Measurements from ENCODE around the gene XYLT1. TPM values are rescaled to one million over a fixed set of nuclear protein-coding genes. Genes with fewer than 3 reads are reported as not detected.
A peak's percentile ranks its signal among the peaks of the same experiment; 100 is the strongest.

XYLT1 gene
- total and polyA plus RNA-seq, 3 experiments from 2014 or later: 1.4 to 9.1 (median 6.8) TPM

DNA sequence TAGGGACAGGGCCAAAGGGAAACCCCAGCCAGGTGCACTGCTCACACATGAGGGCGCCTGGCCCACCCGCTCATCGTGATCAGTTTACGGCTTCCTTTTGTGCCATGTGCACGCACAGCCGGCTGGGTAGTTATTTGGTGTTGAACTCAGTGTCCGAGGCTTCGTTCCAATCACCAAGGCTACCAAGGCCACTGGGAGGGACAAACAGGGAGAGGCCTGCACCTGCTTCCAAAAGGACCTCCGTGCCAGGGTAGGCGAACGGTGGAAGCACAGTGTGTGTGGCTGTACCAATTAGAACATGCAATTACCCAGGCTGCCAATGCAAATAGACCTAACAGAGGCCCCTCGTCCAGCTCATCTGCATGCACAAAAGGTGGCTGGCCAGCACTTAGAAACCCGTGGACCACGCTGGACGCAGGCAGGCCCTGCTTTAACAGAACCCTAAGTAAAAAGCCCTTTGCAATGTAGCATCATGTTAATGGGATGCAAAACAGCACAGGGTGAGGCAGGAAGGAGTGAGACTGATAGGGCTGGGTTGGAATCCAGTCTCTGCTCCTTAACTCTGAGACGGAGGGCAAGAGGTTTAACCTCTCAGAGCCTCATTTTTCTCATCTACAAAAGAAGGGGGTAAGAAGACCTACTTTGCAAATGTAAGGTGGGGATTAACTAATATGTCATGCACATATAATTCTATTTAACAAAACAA is 204.0 kb downstream of the XYLT1 start:
- ChIA-PET POLR2A (interaction anchor here (0.5 kb wide), 1 partner anchor 15 kb away, joined by 3 read pairs; no protein-coding TSS in a partner anchor), CTCF (no interaction called here)
- Mint-ChIP-seq H3K9me3 (no peaks in the 10 kb centered on the region), H3K27ac (no peak overlapping the region), H3K4me3 (no peak overlapping the region), H3K4me1 (peaks cover 22 to 48% (median 34%) of the 10 kb centered on the region in 3 donors), H3K36me3 (no peaks in the 10 kb centered on the region), H3K27me3 (no peaks in the 10 kb centered on the region)
- DNase-seq: no peak
- Histone ChIP-seq H3K9me3 (ENCODE audit: low read length) (no peaks in the 10 kb centered on the region), H3K27me3 (ENCODE audit: insufficient read depth, low read length, poor library complexity, severe bottlenecking) (no peaks in the 10 kb centered on the region), H3K4me3 (ENCODE audit: low read length) (no peak overlapping the region), H3K27ac (ENCODE audit: low read depth, low read length) (no peak overlapping the region), H3K36me3 (ENCODE audit: insufficient read depth, low read length) (no peaks in the 10 kb centered on the region), H3K4me1 (ENCODE audit: insufficient read depth, low read length) (no peaks in the 10 kb centered on the region)

- Histone ChIP-seq H3K4me3 (ENCODE audit: low read length) (no peak overlapping the region), H3K27me3 (ENCODE audit: insufficient read depth, low read length, poor library complexity, severe bottlenecking) (no peaks in the 10 kb centered on the region), H3K36me3 (ENCODE audit: insufficient read depth, low read length) (no peaks in the 10 kb centered on the region), H3K27ac (ENCODE audit: low read depth, low read length) (no peak overlapping the region), H3K4me1 (ENCODE audit: insufficient read depth, low read length) (no peaks in the 10 kb centered on the region), H3K9me3 (ENCODE audit: low read length) (no peaks in the 10 kb centered on the region)
- H3K4me3 Mint-ChIP-seq: peak overlapping the region in 1 of 7 donors; percentile 59
- ChIA-PET POLR2A (no interaction called here), CTCF (interaction anchor here (1.2 kb wide), 1 partner anchor 99 kb away, joined by 3 read pairs; no protein-coding TSS in a partner anchor)
- peaks cover 20 to 41% (median 32%) of the 10 kb centered on the region in 3 donors for H3K4me1 Mint-ChIP-seq
- H3K27me3 Mint-ChIP-seq: no peaks in the 10 kb centered on the region
- no peak overlapping the region for H3K27ac Mint-ChIP-seq
- H3K36me3 Mint-ChIP-seq: no peaks in the 10 kb centered on the region
- DNase-seq: no peak
- no peaks in the 10 kb centered on the region for H3K9me3 Mint-ChIP-seq
Measured at GRCh38 chr16:17265154-17265553, 205.6 kb downstream of the XYLT1 start.

DNA sequence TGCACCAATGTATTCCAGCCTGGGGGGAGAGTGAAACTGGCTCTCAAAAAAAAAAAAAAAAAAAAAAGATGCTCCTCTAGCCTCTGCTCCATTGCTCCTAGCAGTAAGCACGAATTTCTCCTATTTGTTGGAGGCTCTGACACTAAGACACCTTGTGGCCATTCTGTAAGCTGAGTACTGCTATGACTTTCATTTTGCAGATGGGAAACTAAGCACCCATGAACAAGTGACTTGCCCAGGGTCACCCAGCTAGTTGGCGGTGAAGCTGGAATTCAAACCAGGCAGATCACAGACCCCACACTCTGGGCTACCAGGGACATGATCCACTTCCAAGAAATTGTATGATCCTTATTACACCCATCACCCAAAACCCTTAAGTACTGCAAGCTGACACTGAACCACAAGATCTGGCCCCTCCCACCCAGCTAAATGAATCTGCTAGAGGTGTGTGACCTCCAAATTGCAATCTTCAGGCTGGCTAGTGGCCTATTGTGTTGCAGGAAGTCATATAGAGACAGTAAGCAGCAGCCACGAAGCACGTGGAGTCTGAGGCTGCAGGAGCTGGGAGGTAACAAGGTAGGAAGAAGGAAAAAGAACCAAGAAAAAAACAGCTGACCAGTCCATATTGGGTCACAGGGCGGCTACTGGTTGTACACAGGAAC is 209.4 kb downstream of the XYLT1 start:
- ChIA-PET POLR2A (no interaction called here), CTCF (no interaction called here)
- Mint-ChIP-seq H3K9me3 (no peaks in the 10 kb centered on the region), H3K27ac (peak overlapping the region in 6 of 8 donors; percentile 3 to 71 (median 36)), H3K36me3 (peaks cover 0 to 24% (median 4%) of the 10 kb centered on the region in 3 donors), H3K4me3 (peak overlapping the region in 1 of 7 donors; percentile 61), H3K27me3 (no peaks in the 10 kb centered on the region), H3K4me1 (peaks cover 25 to 53% (median 40%) of the 10 kb centered on the region in 3 donors)
- no peaks in the 10 kb centered on the region for H3K9me3 ChIP-seq (ENCODE audit: low read length)
- H3K4me1 ChIP-seq (ENCODE audit: insufficient read depth, low read length): no peaks in the 10 kb centered on the region
- no peaks in the 10 kb centered on the region for H3K36me3 ChIP-seq (ENCODE audit: insufficient read depth, low read length)
- H3K27ac ChIP-seq (ENCODE audit: low read depth, low read length): no peak overlapping the region
- no peak for DNase-seq
- H3K4me3 ChIP-seq (ENCODE audit: low read length): no peak overlapping the region
- H3K27me3 ChIP-seq (ENCODE audit: insufficient read depth, low read length, poor library complexity, severe bottlenecking): no peaks in the 10 kb centered on the region

GRCh38 chr16:17260276-17260849 is 210.4 kb downstream of the XYLT1 start:
- POLR2A ChIA-PET: no interaction called here
- H3K4me1 Mint-ChIP-seq: peaks cover 25 to 53% (median 40%) of the 10 kb centered on the region in 3 donors
- CTCF ChIA-PET: no interaction called here

DNA sequence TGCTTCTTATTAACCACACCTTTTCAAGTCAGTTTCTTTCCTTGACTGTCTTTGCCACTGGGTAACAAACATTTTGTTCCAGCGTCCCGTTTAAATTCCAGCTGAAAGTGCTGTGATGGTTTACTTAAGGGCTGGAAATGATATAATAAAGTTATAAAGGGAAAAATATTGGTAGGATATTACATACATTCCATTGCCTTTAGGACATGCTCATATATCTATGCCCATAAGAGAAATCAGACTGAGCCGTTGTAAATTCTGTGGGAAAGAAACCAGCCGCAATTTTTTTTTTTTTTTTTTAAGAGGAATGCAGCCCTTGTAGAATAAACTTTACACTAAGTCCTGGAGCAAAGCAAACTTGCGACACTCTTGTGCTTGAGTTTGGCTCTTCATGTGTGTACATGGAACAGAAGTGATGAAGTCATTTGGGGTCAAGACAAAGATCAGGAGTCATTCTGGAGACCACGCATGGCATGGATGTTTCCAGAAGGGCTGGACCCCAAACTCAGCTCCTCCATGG is 210.9 kb downstream of the XYLT1 start:
- H3K4me3 ChIP-seq (ENCODE audit: low read length): no peak overlapping the region
- no peaks in the 10 kb centered on the region for H3K27me3 ChIP-seq (ENCODE audit: insufficient read depth, low read length, poor library complexity, severe bottlenecking)
- CTCF ChIA-PET: no interaction called here
- Mint-ChIP-seq H3K27ac (peak overlapping the region in 1 of 8 donors; percentile 79), H3K27me3 (no peaks in the 10 kb centered on the region), H3K4me3 (no peak overlapping the region), H3K4me1 (peaks cover 25 to 49% (median 40%) of the 10 kb centered on the region in 3 donors), H3K9me3 (no peaks in the 10 kb centered on the region), H3K36me3 (peaks cover 3 to 29% (median 9%) of the 10 kb centered on the region in 3 donors)
- H3K36me3 ChIP-seq (ENCODE audit: insufficient read depth, low read length): no peaks in the 10 kb centered on the region
- H3K27ac ChIP-seq (ENCODE audit: low read depth, low read length): no peak overlapping the region
- no peak for DNase-seq
- H3K4me1 ChIP-seq (ENCODE audit: insufficient read depth, low read length): no peaks in the 10 kb centered on the region
- H3K9me3 ChIP-seq (ENCODE audit: low read length): no peaks in the 10 kb centered on the region
- POLR2A ChIA-PET: no interaction called here

More at GRCh38 chr16:17260276-17260849, 210.4 kb downstream of the XYLT1 start:
- Mint-ChIP-seq H3K9me3 (no peaks in the 10 kb centered on the region), H3K27me3 (no peaks in the 10 kb centered on the region), H3K27ac (peak overlapping the region in 1 of 8 donors; percentile 79), H3K4me3 (no peak overlapping the region), H3K36me3 (peaks cover 1 to 27% (median 7%) of the 10 kb centered on the region in 3 donors)
- no peaks in the 10 kb centered on the region for H3K36me3 ChIP-seq (ENCODE audit: insufficient read depth, low read length)
- no peaks in the 10 kb centered on the region for H3K4me1 ChIP-seq (ENCODE audit: insufficient read depth, low read length)
- H3K9me3 ChIP-seq (ENCODE audit: low read length): no peaks in the 10 kb centered on the region
- DNase-seq: no peak
- no peak overlapping the region for H3K4me3 ChIP-seq (ENCODE audit: low read length)
- H3K27ac ChIP-seq (ENCODE audit: low read depth, low read length): no peak overlapping the region
- no peaks in the 10 kb centered on the region for H3K27me3 ChIP-seq (ENCODE audit: insufficient read depth, low read length, poor library complexity, severe bottlenecking)

DNA sequence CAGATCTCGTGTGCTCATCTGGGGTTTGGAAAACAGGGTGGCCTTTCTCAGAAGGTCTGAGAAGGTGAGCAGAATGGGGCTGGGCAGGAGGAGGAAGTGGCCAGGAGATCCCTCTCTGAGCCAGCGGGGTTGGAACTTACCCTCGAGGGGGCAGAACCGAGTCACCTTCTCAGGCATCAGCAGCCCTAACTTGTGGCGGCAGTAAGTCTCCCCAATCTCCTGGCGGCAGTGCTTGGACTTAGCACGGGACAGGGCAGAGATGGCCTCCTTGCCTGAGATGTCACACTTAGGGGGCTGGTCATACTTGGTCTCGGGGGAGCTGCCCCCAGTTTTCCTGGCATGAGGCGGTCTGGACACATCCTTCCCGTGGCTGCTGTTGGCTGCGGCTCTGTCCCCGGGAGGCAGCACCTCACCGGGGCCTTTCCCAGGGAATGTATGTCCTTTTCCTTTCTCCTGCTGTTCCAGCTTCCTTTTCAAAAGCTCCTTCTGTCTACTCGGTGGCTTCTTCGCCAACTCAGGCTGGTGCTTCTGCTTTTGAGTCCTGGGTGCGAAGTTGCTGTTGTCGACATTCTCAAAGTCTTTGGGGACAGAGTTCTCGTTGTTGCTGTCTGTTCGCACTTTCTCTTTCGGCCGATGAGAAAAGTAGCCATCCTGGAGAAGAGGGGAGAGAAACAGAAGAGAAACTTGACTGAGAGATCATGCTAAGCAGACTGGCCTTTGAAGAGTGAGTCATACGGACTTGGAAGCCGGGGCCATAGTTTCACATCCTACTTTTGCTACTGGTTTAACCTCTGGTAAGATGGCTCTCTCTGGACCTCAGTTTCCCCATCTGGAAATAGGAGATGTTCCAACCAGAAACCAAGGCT is 211.7 kb downstream of the XYLT1 start:
- CTCF ChIA-PET: no interaction called here
- DNase-seq: no peak
- H3K27me3 Mint-ChIP-seq: no peaks in the 10 kb centered on the region
- peaks cover 3 to 29% (median 9%) of the 10 kb centered on the region in 3 donors for H3K36me3 Mint-ChIP-seq
- Histone ChIP-seq H3K27me3 (ENCODE audit: insufficient read depth, low read length, poor library complexity, severe bottlenecking) (no peaks in the 10 kb centered on the region), H3K4me3 (ENCODE audit: low read length) (no peak overlapping the region), H3K4me1 (ENCODE audit: insufficient read depth, low read length) (no peaks in the 10 kb centered on the region), H3K36me3 (ENCODE audit: insufficient read depth, low read length) (no peaks in the 10 kb centered on the region), H3K9me3 (ENCODE audit: low read length) (no peaks in the 10 kb centered on the region), H3K27ac (ENCODE audit: low read depth, low read length) (no peak overlapping the region)
- H3K9me3 Mint-ChIP-seq: no peaks in the 10 kb centered on the region
- H3K27ac Mint-ChIP-seq: peak overlapping the region in 3 of 8 donors; percentile 11 to 50 (median 43)
- no peak overlapping the region for H3K4me3 Mint-ChIP-seq
- peaks cover 25 to 45% (median 38%) of the 10 kb centered on the region in 3 donors for H3K4me1 Mint-ChIP-seq
- POLR2A ChIA-PET: no interaction called here

DNA sequence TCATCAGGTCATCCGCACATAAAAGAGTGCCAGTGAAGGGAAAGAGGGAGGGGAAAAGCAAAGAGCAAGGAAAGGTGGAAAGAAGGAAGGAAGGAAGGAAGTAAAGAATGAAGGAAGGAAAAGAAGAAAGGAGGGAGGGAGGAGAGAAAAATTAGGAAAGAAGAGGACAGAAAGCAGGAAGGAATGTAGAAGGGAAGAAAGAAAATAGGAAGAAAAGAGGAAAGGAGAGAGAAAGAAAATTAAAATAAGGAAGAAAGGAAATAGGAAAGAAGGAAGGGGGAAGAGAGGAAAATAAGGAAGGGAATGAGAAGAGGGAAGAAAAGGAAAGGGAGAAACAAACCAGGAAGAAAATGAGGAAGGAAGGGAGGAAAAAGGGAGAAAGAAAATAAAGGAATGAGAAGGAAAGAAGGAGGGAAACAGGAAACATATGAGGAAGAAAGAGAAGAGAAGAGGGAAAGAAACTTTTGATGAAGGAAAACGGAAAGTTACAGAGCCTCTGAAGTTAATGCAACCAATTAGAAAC is 212.6 kb downstream of the XYLT1 start:
- ChIA-PET POLR2A (no interaction called here), CTCF (no interaction called here)
- Histone ChIP-seq H3K27ac (ENCODE audit: low read depth, low read length) (no peak overlapping the region), H3K4me3 (ENCODE audit: low read length) (no peak overlapping the region), H3K4me1 (ENCODE audit: insufficient read depth, low read length) (no peaks in the 10 kb centered on the region), H3K36me3 (ENCODE audit: insufficient read depth, low read length) (no peaks in the 10 kb centered on the region), H3K27me3 (ENCODE audit: insufficient read depth, low read length, poor library complexity, severe bottlenecking) (no peaks in the 10 kb centered on the region), H3K9me3 (ENCODE audit: low read length) (no peaks in the 10 kb centered on the region)
- Mint-ChIP-seq H3K36me3 (peaks cover 3 to 29% (median 9%) of the 10 kb centered on the region in 3 donors), H3K27ac (peak overlapping the region in 3 of 8 donors; percentile 11 to 46 (median 13)), H3K9me3 (no peaks in the 10 kb centered on the region), H3K4me3 (no peak overlapping the region), H3K4me1 (peaks cover 25 to 38% (median 33%) of the 10 kb centered on the region in 3 donors), H3K27me3 (no peaks in the 10 kb centered on the region)
- no peak for DNase-seq

All from CD8-positive, alpha-beta memory T cell (primary cell).